ENCODE measurements around the gene PHLDA2.
A peak's percentile ranks its signal among the peaks of the same experiment; 100 is the strongest.

DNA sequence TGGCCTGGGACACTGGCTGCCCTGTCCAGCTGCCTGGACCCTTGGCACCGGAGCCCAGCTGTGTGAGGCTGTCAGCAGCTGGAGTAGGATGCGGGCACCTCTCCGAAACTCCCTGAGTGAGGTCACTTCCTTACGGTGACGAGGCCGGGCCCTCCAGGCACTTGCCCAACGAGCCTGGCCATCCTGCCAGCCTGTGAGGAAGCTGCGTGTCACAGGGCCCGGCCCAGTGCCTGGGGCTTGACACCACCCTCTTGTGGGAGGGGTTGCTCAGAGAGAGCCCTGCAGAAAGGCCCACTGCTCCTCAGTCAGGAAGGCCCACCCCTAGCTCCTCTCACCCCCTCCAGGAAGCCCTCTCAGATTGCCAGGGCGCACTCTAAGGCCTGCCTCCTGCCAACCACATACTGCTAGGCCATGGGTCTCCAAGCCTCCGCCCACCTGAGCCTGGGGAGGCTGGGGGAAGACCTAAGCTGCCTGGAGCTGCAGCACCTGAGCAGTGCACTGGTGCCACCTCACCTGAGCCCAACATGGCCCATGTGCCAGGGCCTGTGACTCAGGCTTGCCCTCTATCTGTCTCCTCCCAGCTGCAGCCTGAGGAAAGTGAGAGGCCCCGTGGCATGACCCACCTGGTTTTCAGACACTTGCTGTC, 4.3 kb upstream of the PHLDA2 start:
- TF ChIP-seq POLR2A (IDR thresholded peaks at IDR 0.05) (no peak), POLR2AphosphoS5 (IDR thresholded peaks at IDR 0.05) (peak in 1 of 3 donors; percentile 12), CTCF (IDR thresholded peaks at IDR 0.05) (no peak)
